IPS-NIHi11 (cell line): ENCODE data around the gene B4GALNT3.
A peak's percentile ranks its signal among the peaks of the same experiment; 100 is the strongest.

Experiments used
- DNase-seq: peaks from one replicate; pipeline ENCODE4 v3.0.0; 2012; ENCODE audit warnings: mixed read lengths, low spot score

Gene B4GALNT3

DNA sequence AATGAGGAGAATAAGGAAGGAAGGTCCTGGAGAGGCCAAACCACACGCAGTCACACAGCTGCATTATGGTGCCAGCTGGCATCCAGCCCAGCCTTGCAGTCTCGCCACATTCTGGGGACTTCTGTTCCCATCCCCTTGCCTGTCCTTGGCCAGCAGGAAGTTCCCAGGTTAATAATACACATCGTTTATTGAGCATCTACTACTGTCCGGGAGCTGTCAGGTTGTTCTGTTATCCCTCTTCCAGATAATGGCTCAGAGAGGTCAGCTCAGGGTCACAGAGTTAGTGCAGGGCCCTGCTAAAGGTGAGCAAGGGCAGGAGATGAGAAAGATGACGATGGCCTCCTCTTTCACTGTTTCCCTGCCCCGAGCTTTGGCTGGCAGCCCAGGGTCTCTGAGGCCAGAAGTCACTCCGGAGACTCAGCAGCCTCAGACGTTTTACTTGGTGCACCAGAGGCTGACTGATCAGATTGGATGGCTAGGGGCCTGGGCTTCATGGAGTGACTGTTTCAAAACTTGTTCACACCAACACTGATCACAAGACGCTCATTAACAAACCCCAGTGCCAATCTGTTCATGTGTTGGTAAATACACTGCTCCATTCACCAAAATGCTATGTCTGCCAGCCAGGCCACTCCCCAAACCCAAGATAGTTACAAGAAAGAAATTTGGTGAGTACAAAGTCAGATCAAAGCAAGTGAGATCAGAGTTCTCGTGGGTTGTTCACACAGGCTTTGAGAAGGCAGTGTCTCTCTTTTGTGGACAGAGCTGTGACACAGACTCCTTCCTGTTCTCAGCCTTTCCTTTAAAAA is 79.2 kb downstream of the B4GALNT3 start:
- no peak for DNase-seq

DNA sequence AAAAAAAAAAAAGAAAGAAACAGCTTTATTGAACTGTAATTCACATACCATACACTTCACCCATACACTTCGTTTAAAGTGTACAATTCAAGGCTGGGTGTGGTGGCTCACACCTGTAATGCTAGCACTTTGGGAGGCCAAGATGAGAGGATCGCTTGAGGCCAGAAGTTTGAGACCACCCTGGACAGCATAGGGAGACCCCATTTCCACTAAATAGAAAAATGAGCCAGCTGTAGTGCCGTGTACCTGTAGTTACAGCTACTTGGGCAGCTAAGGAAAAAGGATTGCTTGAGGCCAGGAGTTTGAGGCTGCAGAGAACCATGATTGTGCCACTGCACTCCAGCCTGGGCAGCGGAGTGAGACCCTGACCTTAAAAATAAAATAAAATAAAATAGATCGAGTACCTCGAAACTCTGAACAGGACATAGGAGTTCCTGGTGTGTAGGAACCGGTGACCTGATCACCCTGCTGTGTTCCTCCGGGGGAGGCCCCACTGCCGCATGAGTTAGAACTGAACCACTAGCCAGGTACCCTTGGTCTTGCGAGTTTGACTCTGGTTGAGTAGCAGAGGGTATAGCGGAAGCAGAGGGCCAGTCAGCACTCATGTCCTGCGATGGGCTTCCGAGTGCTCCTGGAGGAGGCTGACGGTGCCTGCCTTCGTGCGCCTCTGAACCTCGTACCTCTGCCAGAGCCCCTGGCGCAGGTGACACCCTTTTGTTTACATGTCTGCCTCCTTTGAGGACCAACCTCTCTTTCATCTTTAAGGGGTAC is 80.0 kb downstream of the B4GALNT3 start:
- no peak for DNase-seq

DNA sequence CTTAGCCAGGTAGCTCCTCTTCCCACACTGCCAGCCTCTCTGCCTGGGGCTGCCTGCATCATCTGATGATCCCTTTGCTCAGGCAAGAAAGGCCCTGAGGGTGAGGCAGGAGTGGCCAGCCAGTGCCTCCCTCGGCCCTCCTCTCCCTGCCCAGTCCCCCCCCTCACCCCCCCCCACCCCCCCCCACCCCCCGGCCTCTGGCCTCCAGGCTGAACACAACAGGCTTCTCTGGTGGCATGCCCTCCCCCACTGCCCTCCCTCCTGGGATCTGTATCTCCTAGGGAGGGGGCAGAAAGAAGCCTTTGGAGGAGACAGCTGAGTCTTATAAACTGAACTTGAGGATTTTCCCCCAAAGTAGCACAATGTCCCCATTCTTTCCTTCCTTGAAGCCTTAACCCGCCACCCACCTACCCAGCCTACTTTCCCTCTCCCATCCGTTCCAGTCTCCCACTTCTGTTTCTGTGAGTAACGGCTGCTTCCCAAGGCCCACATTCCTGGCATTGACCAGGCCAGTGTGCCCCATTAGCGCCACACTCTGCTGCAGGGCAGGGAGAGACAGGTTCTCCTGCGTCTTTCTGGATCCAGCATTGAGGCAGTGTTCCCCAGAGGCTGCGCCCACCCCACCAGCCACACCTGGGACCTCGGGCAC is 82.1 kb downstream of the B4GALNT3 start:
- peak; percentile 66 for DNase-seq

DNA sequence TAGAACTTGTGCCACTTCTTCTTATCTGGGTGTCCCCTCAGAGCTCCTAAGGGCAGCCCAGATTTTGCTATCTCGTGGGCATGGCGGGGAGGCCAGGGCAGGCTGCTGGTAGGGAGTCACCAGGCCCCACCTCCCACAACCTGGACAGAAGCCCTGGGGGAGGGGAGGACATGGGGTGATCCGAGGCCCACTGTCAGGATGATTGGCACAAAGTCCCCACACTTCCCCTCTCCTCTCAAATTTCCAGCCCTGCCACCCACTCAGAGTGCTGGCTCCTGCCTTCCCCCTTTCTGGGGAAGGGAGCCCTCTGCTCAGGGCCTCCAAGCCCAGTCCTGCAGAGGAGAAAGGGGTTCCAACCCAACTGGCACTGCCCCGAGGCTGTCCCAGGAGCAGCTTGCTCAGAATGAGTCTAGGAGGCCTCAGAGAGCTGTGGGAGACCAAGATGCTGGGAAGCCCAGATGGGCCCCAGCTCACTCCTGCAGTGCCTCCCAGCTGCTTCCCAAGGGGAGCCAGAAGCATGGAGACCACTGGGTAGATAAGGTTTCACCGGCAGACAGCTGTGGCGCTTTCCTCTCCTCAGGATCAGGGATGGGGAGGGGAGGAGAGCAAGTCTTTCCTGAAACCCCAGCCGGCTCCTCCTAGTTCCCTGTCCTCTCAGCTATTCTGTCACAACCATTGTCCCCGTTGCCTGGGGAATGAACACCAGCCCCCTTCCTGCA is 82.8 kb downstream of the B4GALNT3 start:
- DNase-seq: peak; percentile 44

DNA sequence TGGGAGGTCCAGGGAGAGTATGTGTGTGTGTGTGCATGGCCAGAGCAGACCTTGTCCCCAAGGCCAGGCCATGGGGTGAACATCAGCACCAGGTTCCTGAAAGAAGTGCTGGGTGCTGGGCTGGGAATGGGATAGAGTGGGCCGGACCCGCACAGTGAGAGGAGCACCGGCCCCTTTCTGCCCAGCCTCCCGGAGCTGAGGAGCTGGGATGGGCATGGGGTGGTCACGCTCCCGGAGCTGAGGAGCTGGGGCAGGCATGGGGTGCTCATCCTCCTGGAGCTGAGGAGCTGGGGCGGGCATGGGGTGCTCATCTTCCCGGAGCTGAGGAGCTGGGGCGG is 83.3 kb downstream of the B4GALNT3 start:
- DNase-seq: no peak

DNA sequence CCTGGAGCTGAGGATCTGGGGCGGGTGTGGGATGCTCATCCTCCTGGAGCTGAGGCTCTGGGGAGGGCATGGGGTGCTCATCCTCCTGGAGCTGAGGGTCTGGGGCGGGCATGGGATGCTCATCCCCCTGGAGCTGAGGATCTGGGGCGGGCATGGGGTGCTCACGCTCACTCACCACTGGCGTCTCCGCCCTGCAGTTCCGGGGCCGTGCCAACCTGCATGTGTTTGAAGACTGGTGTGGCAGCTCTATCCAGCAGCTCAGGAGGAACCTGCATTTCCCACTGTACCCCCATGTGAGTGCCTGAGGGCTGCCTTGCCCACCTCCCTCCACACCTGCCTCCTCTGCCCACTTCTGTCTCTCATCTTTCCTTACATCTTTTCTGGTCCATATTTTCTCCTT is 84.4 kb downstream of the B4GALNT3 start:
- no peak for DNase-seq

- DNase-seq: no peak
Measured at GRCh38 chr12:544941-545635, 85.3 kb downstream of the B4GALNT3 start.

- DNase-seq: no peak
Measured at GRCh38 chr12:545835-546234, 86.1 kb downstream of the B4GALNT3 start.

GRCh38 chr12:546265-546919 is 86.7 kb downstream of the B4GALNT3 start:
- DNase-seq: peak; percentile 36

DNA sequence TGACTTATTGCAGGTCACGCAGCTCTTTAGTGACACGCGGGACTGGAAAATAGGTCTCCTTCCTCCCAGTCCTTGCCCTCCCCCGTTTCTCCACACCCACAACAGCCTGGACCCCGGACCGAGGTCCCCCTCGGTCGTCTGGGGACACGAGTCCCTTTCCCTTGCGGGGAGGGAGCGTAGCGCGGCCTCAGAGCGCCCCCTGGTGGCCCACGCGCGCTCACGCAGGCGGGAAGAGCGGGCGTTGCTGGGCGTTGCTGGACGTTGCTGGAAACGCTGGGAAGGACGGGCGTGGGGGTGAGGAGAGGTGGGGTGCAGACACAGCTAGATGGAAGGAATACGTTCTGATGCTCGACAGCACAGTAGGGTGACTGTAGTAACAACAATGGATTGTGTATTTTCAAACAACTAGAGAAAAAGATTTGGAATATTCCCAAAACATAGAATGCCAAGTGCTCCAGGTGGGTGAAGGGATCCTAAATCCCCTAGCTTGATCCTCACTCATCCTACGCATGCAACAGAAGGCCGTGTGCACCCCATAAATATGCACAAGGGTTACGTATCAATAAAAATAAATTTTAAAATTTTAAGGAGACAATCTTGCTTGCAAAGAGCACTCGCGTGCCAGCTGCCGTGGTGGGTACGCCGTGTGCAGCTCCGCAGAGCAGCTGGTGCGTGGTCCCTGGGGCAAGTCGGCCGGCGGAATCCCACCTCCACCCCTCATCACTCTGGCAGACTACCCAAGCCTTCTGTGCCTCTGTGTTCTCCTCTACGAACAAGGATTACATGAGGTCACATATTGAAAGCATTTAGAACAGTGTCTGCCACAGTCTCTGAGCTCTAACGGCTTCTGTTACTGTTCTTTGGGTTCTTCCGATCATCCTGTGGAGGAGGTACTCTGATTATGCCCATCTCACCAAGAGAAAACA is 87.4 kb downstream of the B4GALNT3 start:
- DNase-seq: peak; percentile 94

DNA sequence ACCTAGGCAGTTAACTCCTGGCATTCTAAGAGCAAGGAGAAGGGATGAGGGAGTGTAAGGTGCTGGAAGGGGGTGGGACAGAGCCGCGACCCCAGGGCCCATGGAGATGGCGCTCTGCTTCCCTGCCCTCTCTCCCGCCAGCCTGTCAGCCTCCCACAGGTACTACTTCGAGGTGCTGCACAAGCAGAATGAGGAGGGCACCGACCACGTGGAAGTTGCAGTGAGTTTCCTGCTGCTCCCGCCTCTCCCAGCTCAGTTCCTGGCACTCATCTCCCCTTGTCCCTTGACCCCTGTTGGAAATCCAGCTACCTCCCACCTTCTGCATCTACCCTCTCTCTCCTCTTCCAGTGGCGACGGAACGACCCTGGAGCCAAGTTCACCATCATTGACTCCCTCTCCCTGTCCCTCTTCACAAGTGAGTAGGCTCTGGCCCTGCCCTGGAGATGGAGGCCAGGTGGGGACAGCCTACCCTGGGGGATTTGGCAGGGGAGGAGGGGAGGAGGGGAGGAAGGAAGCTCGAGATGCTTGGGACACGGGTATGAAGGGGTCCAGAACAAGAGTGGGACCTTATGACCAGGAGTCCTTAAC is 88.2 kb downstream of the B4GALNT3 start:
- DNase-seq: no peak

- no peak for DNase-seq
Measured at GRCh38 chr12:549476-550082, 89.8 kb downstream of the B4GALNT3 start.

DNA sequence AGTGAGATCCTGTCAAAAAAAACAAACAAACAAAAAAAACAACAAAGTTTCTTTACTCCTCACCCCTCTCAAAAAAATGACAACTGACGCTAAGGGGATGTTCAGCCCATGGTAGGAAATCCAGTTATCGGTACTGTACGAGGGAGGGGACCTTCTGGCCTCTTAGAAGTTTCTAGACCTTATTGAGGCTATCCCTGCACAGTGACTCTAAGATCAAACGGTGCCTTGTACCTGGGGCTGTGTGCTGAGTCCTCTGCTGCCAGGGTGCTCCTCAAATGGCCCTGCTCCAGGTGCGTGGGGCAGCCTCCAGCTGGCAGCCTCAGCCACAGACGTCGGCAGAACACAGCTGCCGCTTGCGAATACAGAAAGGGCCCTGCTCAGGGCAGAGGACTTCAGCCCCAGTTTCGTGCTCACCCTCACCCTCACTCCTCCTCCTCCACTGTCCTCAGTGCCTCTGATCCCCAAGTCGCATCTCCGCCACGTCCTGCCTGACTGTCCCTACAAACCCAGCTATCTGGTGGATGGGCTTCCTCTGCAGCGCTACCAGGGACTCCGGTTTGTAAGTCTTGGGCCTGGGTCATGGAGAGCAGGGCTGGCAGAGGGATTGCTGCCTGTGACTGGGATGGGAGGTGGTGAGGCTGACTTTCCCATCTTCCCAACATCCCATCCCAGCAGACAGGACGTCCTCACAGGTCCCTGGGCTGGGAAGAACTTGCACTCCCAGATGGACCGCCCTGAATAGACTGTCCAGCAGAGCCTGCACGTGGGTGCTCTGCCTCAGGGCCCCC is 90.9 kb downstream of the B4GALNT3 start:
- no peak for DNase-seq

DNA sequence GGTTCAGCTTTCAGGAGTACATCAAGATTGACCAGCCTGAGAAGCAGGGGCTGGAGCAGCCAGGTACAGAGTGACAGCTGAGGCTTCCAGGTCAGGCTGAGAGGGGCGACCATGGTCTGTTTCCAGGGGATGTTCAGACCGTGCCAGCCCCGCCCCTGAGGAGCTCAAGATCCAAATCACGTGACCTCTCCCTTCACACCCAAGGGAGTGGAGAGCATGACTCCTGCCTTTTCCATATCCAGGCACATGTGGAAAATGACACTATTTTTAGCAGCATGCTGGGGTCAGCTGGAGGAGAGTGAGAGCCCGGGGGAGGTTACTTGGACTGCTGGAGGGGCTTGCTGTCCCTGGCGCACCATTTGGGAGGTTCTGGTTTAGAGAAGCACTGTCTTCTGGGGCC is 92.7 kb downstream of the B4GALNT3 start:
- DNase-seq: no peak

DNA sequence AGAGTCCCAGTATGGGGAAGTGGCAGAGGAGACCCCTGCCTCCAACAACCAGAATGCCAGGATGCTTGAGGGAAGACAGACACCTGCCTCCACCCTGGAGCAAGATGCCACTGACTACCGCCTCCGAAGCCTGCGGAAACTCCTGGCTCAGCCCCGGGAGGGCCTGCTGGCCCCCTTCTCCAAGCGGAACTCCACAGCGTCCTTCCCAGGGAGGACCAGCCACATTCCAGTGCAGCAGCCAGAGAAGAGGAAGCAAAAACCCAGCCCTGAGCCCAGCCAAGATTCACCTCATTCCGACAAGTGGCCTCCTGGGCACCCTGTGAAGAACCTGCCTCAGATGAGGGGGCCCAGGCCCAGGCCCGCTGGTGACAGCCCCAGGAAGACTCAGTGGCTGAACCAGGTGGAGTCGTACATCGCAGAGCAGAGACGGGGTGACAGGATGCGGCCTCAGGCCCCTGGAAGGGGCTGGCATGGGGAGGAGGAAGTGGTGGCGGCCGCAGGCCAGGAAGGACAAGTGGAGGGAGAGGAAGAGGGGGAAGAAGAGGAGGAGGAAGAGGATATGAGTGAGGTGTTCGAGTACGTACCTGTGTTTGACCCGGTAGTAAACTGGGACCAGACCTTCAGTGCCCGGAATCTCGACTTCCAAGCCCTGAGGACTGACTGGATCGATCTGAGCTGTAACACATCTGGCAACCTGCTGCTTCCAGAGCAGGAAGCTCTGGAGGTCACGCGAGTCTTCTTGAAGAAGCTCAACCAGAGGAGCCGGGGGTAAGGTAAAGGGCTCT is 93.7 kb downstream of the B4GALNT3 start:
- no peak for DNase-seq

- DNase-seq: no peak
Measured at GRCh38 chr12:554001-554285, 94.2 kb downstream of the B4GALNT3 start.

- no peak for DNase-seq
Measured at GRCh38 chr12:556498-556897, 96.8 kb downstream of the B4GALNT3 start.

GRCh38 chr12:558580-558979 is 98.8 kb downstream of the B4GALNT3 start:
- no peak for DNase-seq
